Effector CD4-positive, alpha-beta T cell (primary cell): ENCODE data around the gene RFC4.
"Not testable (repeated sequence)": the region's sequence is repeated elsewhere in the genome, so short reads cannot be mapped to it uniquely, and the experiment has no call there.

Experiments
- DNase-seq: peaks from one replicate; pipeline ENCODE4 v3.0.0-alpha.2; 2020

The RFC4 gene

GRCh38 chr3:186824430-186825139 lies 18.3 kb upstream of the RFC4 start:
- DNase-seq: no peak

- DNase-seq: no peak
Observed at GRCh38 chr3:186823386-186823785, 17.1 kb upstream of the RFC4 start.

GRCh38 chr3:186822388-186822759 lies 16.1 kb upstream of the RFC4 start:
- DNase-seq: not testable (repeated sequence)

- DNase-seq: peak; percentile 9
Observed at GRCh38 chr3:186821429-186822387, 15.4 kb upstream of the RFC4 start.

- no peak for DNase-seq
Observed at GRCh38 chr3:186818956-186819355, 12.7 kb upstream of the RFC4 start.

GRCh38 chr3:186818516-186818915 lies 12.2 kb upstream of the RFC4 start:
- no peak for DNase-seq

- DNase-seq: no peak
Observed at GRCh38 chr3:186815435-186815834, 9.2 kb upstream of the RFC4 start.

GRCh38 chr3:186814100-186814499 lies 7.8 kb upstream of the RFC4 start:
- no peak for DNase-seq

- DNase-seq: not testable (repeated sequence)
Observed at GRCh38 chr3:186811313-186811712, 5.0 kb upstream of the RFC4 start.

- no peak for DNase-seq
Observed at GRCh38 chr3:186810336-186810996, 4.2 kb upstream of the RFC4 start.

- DNase-seq: no peak
Observed at GRCh38 chr3:186807231-186807630, 949 bp upstream of the RFC4 start.

- DNase-seq: not testable (repeated sequence)
Observed at GRCh38 chr3:186803447-186803846, 2.8 kb downstream of the RFC4 start.

- no peak for DNase-seq
Observed at GRCh38 chr3:186802701-186803100, 3.6 kb downstream of the RFC4 start.

GRCh38 chr3:186800285-186800684 lies 6.0 kb downstream of the RFC4 start:
- no peak for DNase-seq

GRCh38 chr3:186798239-186798874 lies 7.9 kb downstream of the RFC4 start:
- no peak for DNase-seq

- DNase-seq: no peak
Observed at GRCh38 chr3:186790261-186790981, 15.9 kb downstream of the RFC4 start.

GRCh38 chr3:186789554-186790260 lies 16.6 kb downstream of the RFC4 start:
- no peak for DNase-seq

- no peak for DNase-seq
Observed at GRCh38 chr3:186788482-186789370, 17.6 kb downstream of the RFC4 start.

GRCh38 chr3:186787642-186788481 lies 18.4 kb downstream of the RFC4 start:
- no peak for DNase-seq

- DNase-seq: no peak
Observed at GRCh38 chr3:186786922-186787321, 19.4 kb downstream of the RFC4 start.
